ENCODE measurements around the gene HEXB.
"Not testable (repeated sequence)": the region's sequence is repeated elsewhere in the genome, so short reads cannot be mapped to it uniquely, and the experiment has no call there.

HEXB gene

GRCh38 chr5:74660140-74660539, 24.9 kb upstream of the HEXB start:
- DNase-seq = no peak

- DNase-seq = no peak
Measured at GRCh38 chr5:74660873-74661272, 24.2 kb upstream of the HEXB start.

GRCh38 chr5:74664551-74664950, 20.5 kb upstream of the HEXB start:
- no peak for DNase-seq

- no peak for DNase-seq
Measured at GRCh38 chr5:74665273-74665672, 19.8 kb upstream of the HEXB start.

GRCh38 chr5:74665816-74666215, 19.2 kb upstream of the HEXB start:
- DNase-seq = no peak

GRCh38 chr5:74667396-74667795, 17.6 kb upstream of the HEXB start:
- no peak for DNase-seq

GRCh38 chr5:74669821-74670220, 15.2 kb upstream of the HEXB start:
- no peak for DNase-seq

- no peak for DNase-seq
Measured at GRCh38 chr5:74670396-74671038, 14.5 kb upstream of the HEXB start.

GRCh38 chr5:74672215-74672877, 12.7 kb upstream of the HEXB start:
- no peak for DNase-seq

GRCh38 chr5:74673011-74673790, 11.8 kb upstream of the HEXB start:
- peak; percentile 58 for DNase-seq

- not testable (repeated sequence) for DNase-seq
Measured at GRCh38 chr5:74676466-74676865, 8.6 kb upstream of the HEXB start.

GRCh38 chr5:74678123-74678522, 6.9 kb upstream of the HEXB start:
- DNase-seq = not testable (repeated sequence)

- DNase-seq = not testable (repeated sequence)
Measured at GRCh38 chr5:74679300-74679699, 5.7 kb upstream of the HEXB start.

- no peak for DNase-seq
Measured at GRCh38 chr5:74679966-74680365, 5.1 kb upstream of the HEXB start.

GRCh38 chr5:74685979-74686631, 1.1 kb downstream of the HEXB start:
- peak; percentile 68 for DNase-seq

- no peak for DNase-seq
Measured at GRCh38 chr5:74686962-74687751, 2.1 kb downstream of the HEXB start.

GRCh38 chr5:74693191-74693590, 8.2 kb downstream of the HEXB start:
- no peak for DNase-seq

- no peak for DNase-seq
Measured at GRCh38 chr5:74717596-74717995, 32.6 kb downstream of the HEXB start.

- DNase-seq = peak; percentile 45
Measured at GRCh38 chr5:74722271-74722670, 37.2 kb downstream of the HEXB start.

- DNase-seq = no peak
Measured at GRCh38 chr5:74725331-74725730, 40.3 kb downstream of the HEXB start.

GRCh38 chr5:74736759-74737158, 51.7 kb downstream of the HEXB start:
- DNase-seq = no peak

- no peak for DNase-seq
Measured at GRCh38 chr5:74738406-74738805, 53.4 kb downstream of the HEXB start.

- not testable (repeated sequence) for DNase-seq
Measured at GRCh38 chr5:74748742-74749141, 63.7 kb downstream of the HEXB start.
